IMR-90 (cell line): Measurements from ENCODE around the gene MTOR. TPM values are rescaled to one million over a fixed set of nuclear protein-coding genes. Genes with fewer than 3 reads are reported as not detected.

Source experiments
- ATAC-seq: fragments of 200-7000 bp; cut with Tn5 transposase; 2 replicates; pipeline ENCODE4 v1.9.1; 2020; ENCODE audit warnings: low read depth, mild to moderate bottlenecking, moderate library complexity
- BruUV-seq: library from RNA; stranded (reverse); fragments of 400-500 nt; replicated peaks from 2 replicates; lab custom pipeline; 2021; lab: Mats Ljungman, UMichigan
- CTCF ChIA-PET: fragments of 300-600 bp; formaldehyde crosslinking; extraction: SDS; loops from one replicate; lab custom pipeline; 2021; ENCODE audit warnings: antibody characterized with exemption; lab: Yijun Ruan, JAX
- POLR2A ChIA-PET: fragments of 300-600 bp; sonication (Branson Sonifier 250); formaldehyde crosslinking; loops from one replicate; lab custom pipeline; 2022; ENCODE audit warnings: antibody characterized with exemption; ENCODE audit not compliant: unreplicated experiment; lab: Charles Lee
- DNase-seq: peaks from one replicate; pipeline ENCODE4 v3.0.0; 2013
- H2AFZ ChIP-seq: replicated peaks from 2 replicates; pipeline ENCODE3; 2013; ENCODE audit warnings: low read length, mild to moderate bottlenecking; ENCODE audit not compliant: poor library complexity
- H2AK5ac ChIP-seq: 2 replicates; pipeline ENCODE4 v1.6.1; 2013; ENCODE audit warnings: low read depth, low read length, inconsistent platforms
- H2AK9ac ChIP-seq: replicated peaks from 2 replicates; pipeline ENCODE3; 2013; ENCODE audit warnings: mild to moderate bottlenecking, low read depth, low read length, moderate library complexity; ENCODE audit not compliant: poor library complexity
- H2BK120ac ChIP-seq: 2 replicates; pipeline ENCODE4 v1.6.1; 2013; ENCODE audit warnings: low read depth, low read length, inconsistent platforms
- H2BK15ac ChIP-seq: 3 replicates; pipeline ENCODE4 v1.6.1; 2013; ENCODE audit warnings: low read depth, low read length, inconsistent platforms
- H2BK20ac ChIP-seq: 2 replicates; pipeline ENCODE4 v1.6.1; 2013; ENCODE audit warnings: low read depth, mild to moderate bottlenecking, inconsistent platforms, low read length, moderate library complexity
- H2BK5ac ChIP-seq: 2 replicates; pipeline ENCODE4 v1.6.1; 2013; ENCODE audit warnings: mild to moderate bottlenecking, low read depth, low read length, inconsistent platforms; ENCODE audit not compliant: poor library complexity, severe bottlenecking
- H3K14ac ChIP-seq: replicated peaks from 2 replicates; pipeline ENCODE4 v1.6.1; 2013; ENCODE audit warnings: low read depth, low read length, inconsistent platforms
- H3K18ac ChIP-seq: 2 replicates; pipeline ENCODE4 v1.6.1; 2013; ENCODE audit warnings: low read depth, low read length, control low read depth
- H3K23ac ChIP-seq: 2 replicates; pipeline ENCODE4 v1.6.1; 2013; ENCODE audit warnings: low read depth, low read length, inconsistent platforms
- H3K27ac ChIP-seq: 2 replicates; pipeline ENCODE4 v1.5.1; 2013; ENCODE audit warnings: mild to moderate bottlenecking, control low read depth, low read length; ENCODE audit not compliant: insufficient read depth
- H3K27me3 ChIP-seq: 2 replicates; pipeline ENCODE4 v1.6.1; 2013; ENCODE audit warnings: low read length; ENCODE audit not compliant: control insufficient read depth, insufficient read depth
- H3K36me3 ChIP-seq: 2 replicates; pipeline ENCODE4 v1.6.1; 2013; ENCODE audit warnings: low read length, mixed read lengths; ENCODE audit not compliant: control insufficient read depth, insufficient read depth
- H3K4ac ChIP-seq: 2 replicates; pipeline ENCODE4 v1.6.1; 2013; ENCODE audit warnings: low read depth, low read length, inconsistent platforms
- H3K4me1 ChIP-seq: 2 replicates; pipeline ENCODE4 v1.6.1; 2013; ENCODE audit warnings: low read length, mixed read lengths; ENCODE audit not compliant: control insufficient read depth, insufficient read depth
- H3K4me2 ChIP-seq: 2 replicates; pipeline ENCODE4 v1.6.1; 2013; ENCODE audit warnings: low read depth, mild to moderate bottlenecking, control low read depth, low read length, moderate library complexity
- H3K4me3 ChIP-seq: 2 replicates; pipeline ENCODE4 v1.5.1; 2013; ENCODE audit warnings: low read depth, mild to moderate bottlenecking, control low read depth, low read length, moderate library complexity; ENCODE audit not compliant: insufficient read depth
- H3K56ac ChIP-seq: 2 replicates; pipeline ENCODE4 v1.6.1; 2013; ENCODE audit warnings: low read length, inconsistent platforms; ENCODE audit not compliant: insufficient read depth; ENCODE audit errors: extremely low read depth
- H3K79me1 ChIP-seq, 2 experiments: 2 replicates each; pipeline ENCODE4 v1.6.1; 2013; ENCODE audit warnings: low read length in 2 of 2, inconsistent platforms in 1 of 2, low read depth in 1 of 2
- H3K9ac ChIP-seq: 2 replicates; pipeline ENCODE4 v1.6.1; 2013; ENCODE audit warnings: low read depth, low read length, control low read depth
- H3K9me1 ChIP-seq: 2 replicates; pipeline ENCODE4 v1.6.1; 2013; ENCODE audit warnings: low read length, inconsistent platforms; ENCODE audit not compliant: insufficient read depth
- H3K9me3 ChIP-seq: 2 replicates; pipeline ENCODE4 v1.6.1; 2013; ENCODE audit warnings: low read length; ENCODE audit not compliant: control insufficient read depth, insufficient read depth
- H4K20me1 ChIP-seq: 2 replicates; pipeline ENCODE4 v1.6.1; 2013; ENCODE audit warnings: low read length, inconsistent platforms; ENCODE audit not compliant: insufficient read depth
- H4K5ac ChIP-seq: 2 replicates; pipeline ENCODE4 v1.6.1; 2013; ENCODE audit warnings: mild to moderate bottlenecking, low read depth, low read length, control low read depth
- H4K8ac ChIP-seq, 2 experiments: 2 replicates each; pipeline ENCODE4 v1.6.1; 2013; ENCODE audit warnings: low read depth in 2 of 2, low read length in 2 of 2, control low read depth in 1 of 2, inconsistent platforms in 1 of 2
- H4K91ac ChIP-seq: 2 replicates; pipeline ENCODE4 v1.6.1; 2013; ENCODE audit warnings: low read depth, low read length, inconsistent platforms; ENCODE audit not compliant: insufficient read depth
- MAFK ChIP-seq: IDR thresholded peaks from 2 replicates; pipeline ENCODE4 v1.6.1; 2012; ENCODE audit warnings: low read depth, low read length, improper control_type of control experiment
- MXI1 ChIP-seq: IDR thresholded peaks from 2 replicates; pipeline ENCODE4 v1.6.1; 2012; ENCODE audit warnings: low read depth, mild to moderate bottlenecking, low read length, moderate library complexity, borderline replicate concordance
- NFE2L2 ChIP-seq: fragments of 150-350 bp; IDR thresholded peaks from 2 replicates; pipeline ENCODE4 v1.6.1; 2016; ENCODE audit warnings: low read depth, mild to moderate bottlenecking, low read length
- RAD21 ChIP-seq: IDR thresholded peaks from 2 replicates; pipeline ENCODE4 v1.6.1; 2012; ENCODE audit warnings: low read length, improper control_type of control experiment
- RCOR1 ChIP-seq: IDR thresholded peaks from 2 replicates; pipeline ENCODE4 v1.6.1; 2012; ENCODE audit warnings: mild to moderate bottlenecking, low read length, improper control_type of control experiment; ENCODE audit not compliant: insufficient replicate concordance
- RFX5 ChIP-seq: IDR thresholded peaks from 2 replicates; pipeline ENCODE4 v1.8.0; 2012; ENCODE audit warnings: low read depth, mild to moderate bottlenecking, low read length, moderate library complexity
- SMC3 ChIP-seq: fragments of 150-350 bp; IDR thresholded peaks from 2 replicates; pipeline ENCODE4 v1.6.1; 2016; ENCODE audit warnings: low read depth, mild to moderate bottlenecking, antibody characterized with exemption, low read length, moderate library complexity
- WGBS, 2 experiments: methylation state at CpG; one replicate each; pipeline versions ENCODE4 v1.1.5 to v1.1.7; 2013; ENCODE audit warnings: missing lambda C conversion rate in 2 of 2; ENCODE audit not compliant: insufficient read length in 1 of 2; ENCODE audit errors: extremely low coverage in 2 of 2; 5-methylcytosine and 5-hydroxymethylcytosine counted together
- dilution Hi-C: fragments of 300-500 bp; cut with HindIII; formaldehyde crosslinking; loops from one replicate; pipeline ENCODE4 v1.14.3; 2018; ENCODE audit warnings: low sequenced_read_pairs; ENCODE audit not compliant: unreplicated experiment
- in situ Hi-C: fragments of 300-500 bp; cut with MboI; formaldehyde crosslinking; loops from 3 replicates; pipeline ENCODE4 v1.14.3; 2019; ENCODE audit warnings: low sequenced_read_pairs, inconsistent platforms, mixed read lengths
- intact Hi-C: fragments of 100-400 bp; cut with micrococcal nuclease; formaldehyde crosslinking; loops from 2 replicates; pipeline ENCODE4 v1.10.0; 2022
- polyA plus RNA-seq, 3 experiments: library from polyadenylated mRNA; depleted of rRNA; stranded (reverse); fragments of >200 nt; gene quantifications; 2 replicates each; pipeline ENCODE4 v1.2.3, GENCODE V29; 2012; ENCODE audit warnings: low replicate concordance in 1 of 3
- total RNA-seq: library from RNA; depleted of rRNA; stranded (reverse); fragments of >200 nt; gene quantifications from 2 replicates; pipeline ENCODE4 v1.2.3, GENCODE V29; 2012
- TF ChIP-seq, protein P1 (sequence below): fragments of 150-350 bp; IDR thresholded peaks from 2 replicates; pipeline ENCODE4 v1.6.1; 2016; ENCODE audit warnings: low read depth, mild to moderate bottlenecking, low read length, moderate library complexity, borderline replicate concordance
- TF ChIP-seq, protein P2 (sequence below): conservative IDR thresholded peaks from 2 replicates; pipeline ENCODE4 v1.5.1; 2012; ENCODE audit warnings: mild to moderate bottlenecking, low read depth, low read length, improper control_type of control experiment

The MTOR gene
- total and polyA plus RNA-seq, 2 of the 4 experiments (the other 2 are of a cell fraction): 19.2 to 36.7 TPM

DNA sequence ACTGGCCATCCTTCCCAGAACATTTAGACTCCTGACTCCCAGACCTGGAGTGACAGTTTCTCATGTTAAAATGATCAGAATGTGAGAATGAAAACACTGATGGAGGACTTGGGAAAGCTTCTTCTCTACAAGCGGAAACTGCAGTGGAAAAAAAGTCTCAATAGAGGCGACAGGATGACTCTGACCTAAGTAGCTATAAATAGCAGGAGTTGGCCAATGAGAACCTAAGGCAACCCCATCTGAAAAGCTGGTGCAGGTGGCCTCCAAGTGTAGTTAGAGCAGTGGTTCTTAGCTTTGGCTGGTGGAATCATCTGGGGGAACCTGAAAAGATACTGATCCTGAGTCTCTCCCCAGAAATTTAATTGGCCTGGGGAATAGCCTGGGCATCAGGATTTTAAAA lies 118.4 kb downstream of the MTOR start:
- no peak overlapping the region for H2AFZ ChIP-seq
- H2BK15ac ChIP-seq: no peak overlapping the region
- ATAC-seq: no peak
- POLR2A ChIA-PET: no interaction called here
- no peaks in the 10 kb centered on the region for H3K79me1 ChIP-seq
- no peaks in the 10 kb centered on the region for H3K27me3 ChIP-seq
- WGBS, 2 experiments: no CpG with 5 or more reads among the region's 2 CpGs
- H4K5ac ChIP-seq: no peak overlapping the region
- H3K9me1 ChIP-seq: peaks cover 5% of the 10 kb centered on the region; the same call in 1 of the 2 replicates
- no peaks in the 10 kb centered on the region for H3K9me3 ChIP-seq
- no peak overlapping the region for H3K23ac ChIP-seq
- no peak overlapping the region for H2AK9ac ChIP-seq
- in situ Hi-C loops (no loop called here), dilution Hi-C loops (no loop called here), intact Hi-C loops (no loop called here)
- no peak overlapping the region for H2AK5ac ChIP-seq
- H2BK120ac ChIP-seq: no peak overlapping the region
- no peak overlapping the region for H3K4me2 ChIP-seq
- peaks cover 23% of the 10 kb centered on the region for H3K36me3 ChIP-seq
- H4K91ac ChIP-seq: no peak overlapping the region
- no peak overlapping the region for H3K56ac ChIP-seq
- no peak overlapping the region for H3K14ac ChIP-seq
- H4K20me1 ChIP-seq: no peaks in the 10 kb centered on the region
- no peak overlapping the region for H3K9ac ChIP-seq
- H3K27ac ChIP-seq: no peak overlapping the region
- no peak overlapping the region for H4K8ac ChIP-seq
- no peak for DNase-seq
- H2BK20ac ChIP-seq: no peak overlapping the region
- H3K4me1 ChIP-seq: peaks cover 4% of the 10 kb centered on the region
- CTCF ChIA-PET: no interaction called here
- no peak overlapping the region for H3K4me3 ChIP-seq
- no TSS peak for BruUV-seq
- no peak overlapping the region for H3K4ac ChIP-seq
- TF ChIP-seq MAFK (no peak), NFE2L2 (no peak), MXI1 (no peak), RFX5 (no peak), RCOR1 (no peak), SMC3 (no peak), RAD21 (no peak)
- TF ChIP-seq, protein P1, sequence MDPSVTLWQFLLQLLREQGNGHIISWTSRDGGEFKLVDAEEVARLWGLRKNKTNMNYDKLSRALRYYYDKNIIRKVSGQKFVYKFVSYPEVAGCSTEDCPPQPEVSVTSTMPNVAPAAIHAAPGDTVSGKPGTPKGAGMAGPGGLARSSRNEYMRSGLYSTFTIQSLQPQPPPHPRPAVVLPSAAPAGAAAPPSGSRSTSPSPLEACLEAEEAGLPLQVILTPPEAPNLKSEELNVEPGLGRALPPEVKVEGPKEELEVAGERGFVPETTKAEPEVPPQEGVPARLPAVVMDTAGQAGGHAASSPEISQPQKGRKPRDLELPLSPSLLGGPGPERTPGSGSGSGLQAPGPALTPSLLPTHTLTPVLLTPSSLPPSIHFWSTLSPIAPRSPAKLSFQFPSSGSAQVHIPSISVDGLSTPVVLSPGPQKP: no peak
- TF ChIP-seq, protein P2, sequence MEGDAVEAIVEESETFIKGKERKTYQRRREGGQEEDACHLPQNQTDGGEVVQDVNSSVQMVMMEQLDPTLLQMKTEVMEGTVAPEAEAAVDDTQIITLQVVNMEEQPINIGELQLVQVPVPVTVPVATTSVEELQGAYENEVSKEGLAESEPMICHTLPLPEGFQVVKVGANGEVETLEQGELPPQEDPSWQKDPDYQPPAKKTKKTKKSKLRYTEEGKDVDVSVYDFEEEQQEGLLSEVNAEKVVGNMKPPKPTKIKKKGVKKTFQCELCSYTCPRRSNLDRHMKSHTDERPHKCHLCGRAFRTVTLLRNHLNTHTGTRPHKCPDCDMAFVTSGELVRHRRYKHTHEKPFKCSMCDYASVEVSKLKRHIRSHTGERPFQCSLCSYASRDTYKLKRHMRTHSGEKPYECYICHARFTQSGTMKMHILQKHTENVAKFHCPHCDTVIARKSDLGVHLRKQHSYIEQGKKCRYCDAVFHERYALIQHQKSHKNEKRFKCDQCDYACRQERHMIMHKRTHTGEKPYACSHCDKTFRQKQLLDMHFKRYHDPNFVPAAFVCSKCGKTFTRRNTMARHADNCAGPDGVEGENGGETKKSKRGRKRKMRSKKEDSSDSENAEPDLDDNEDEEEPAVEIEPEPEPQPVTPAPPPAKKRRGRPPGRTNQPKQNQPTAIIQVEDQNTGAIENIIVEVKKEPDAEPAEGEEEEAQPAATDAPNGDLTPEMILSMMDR: no peak
- H3K18ac ChIP-seq: no peak overlapping the region
- no peak overlapping the region for H2BK5ac ChIP-seq
